Central memory CD4-positive, alpha-beta T cell (primary cell): ENCODE results near the gene BCAR1.

ENCODE experiments used
- DNase-seq: peaks from one replicate; pipeline ENCODE4 v3.0.0; 2022

Gene BCAR1

GRCh38 chr16:75198135-75198600 lies 53.3 kb downstream of the BCAR1 start:
- no peak for DNase-seq

- no peak for DNase-seq
Measured at GRCh38 chr16:75197522-75198134, 53.8 kb downstream of the BCAR1 start.

GRCh38 chr16:75196836-75197235 lies 54.6 kb downstream of the BCAR1 start:
- DNase-seq = no peak

- no peak for DNase-seq
Measured at GRCh38 chr16:75195811-75196790, 55.3 kb downstream of the BCAR1 start.

- DNase-seq = no peak
Measured at GRCh38 chr16:75193730-75194444, 57.5 kb downstream of the BCAR1 start.

GRCh38 chr16:75193265-75193650 lies 58.2 kb downstream of the BCAR1 start:
- DNase-seq = no peak

- no peak for DNase-seq
Measured at GRCh38 chr16:75192606-75193264, 58.7 kb downstream of the BCAR1 start.

GRCh38 chr16:75189638-75190245 lies 61.7 kb downstream of the BCAR1 start:
- no peak for DNase-seq

GRCh38 chr16:75188832-75189477 lies 62.5 kb downstream of the BCAR1 start:
- DNase-seq = no peak

GRCh38 chr16:75181630-75182029 lies 69.8 kb downstream of the BCAR1 start:
- DNase-seq = no peak

- no peak for DNase-seq
Measured at GRCh38 chr16:75179208-75179607, 72.2 kb downstream of the BCAR1 start.
